ENCODE data around the gene MAD1L1. TPM values are rescaled to one million over a fixed set of nuclear protein-coding genes. Genes with fewer than 3 reads are reported as not detected.

MAD1L1 gene
- total RNA-seq, 1 donor from 2014 or later, result 59.6 TPM

DNA sequence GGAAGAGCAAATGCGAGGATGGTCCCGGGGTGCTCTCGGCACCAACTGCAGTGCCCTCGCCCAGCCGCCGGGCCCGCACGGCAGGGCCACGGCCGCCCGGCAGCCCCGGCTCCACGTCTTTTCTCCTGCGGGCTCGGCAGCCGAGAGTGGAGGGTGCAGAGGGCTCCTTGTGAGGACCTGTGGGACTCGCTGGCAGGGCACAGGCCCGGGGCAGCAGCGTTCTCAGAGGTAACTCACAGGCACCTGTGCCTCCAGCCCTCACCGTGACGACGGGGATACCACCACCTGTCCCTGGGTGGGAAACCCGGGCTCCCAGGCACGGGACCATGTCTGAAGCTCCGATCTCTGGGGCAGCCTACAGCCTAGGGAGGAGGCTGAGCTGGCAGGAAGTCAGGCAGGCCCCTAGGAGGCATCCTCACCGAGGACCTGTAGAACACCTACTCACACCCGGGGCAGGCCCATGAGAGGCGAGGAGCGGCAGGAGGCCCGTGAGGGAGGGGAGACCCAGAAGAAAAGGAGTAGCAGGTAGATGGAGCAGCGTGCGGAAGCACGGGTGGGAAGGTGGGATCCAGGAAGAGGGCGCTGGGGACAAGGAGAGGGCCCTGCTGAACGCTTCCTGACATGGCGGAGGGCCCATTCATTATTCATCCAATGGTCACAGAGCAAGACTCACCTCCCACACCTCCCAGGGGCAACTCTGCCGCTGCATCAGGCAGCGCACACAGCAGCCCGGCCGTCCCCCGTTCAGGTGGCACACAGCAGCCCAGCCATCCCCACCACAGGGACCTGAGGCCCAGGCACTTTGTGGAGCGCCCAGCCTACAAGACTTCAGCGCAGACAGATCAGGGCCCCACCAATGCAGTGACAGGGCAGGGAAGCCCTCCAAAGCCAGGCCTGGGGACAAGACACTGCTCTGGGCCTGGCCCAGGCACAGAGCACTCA is 244.9 kb downstream of the MAD1L1 start:
- no peak for DNase-seq (ENCODE audit: low spot score in 2 of 2)
- intact Hi-C loops (cut with DNase I), result no loop called here
- no peak for TF ChIP-seq CTCF (IDR thresholded peaks at IDR 0.05)
- H3K27me3 ChIP-seq, result no peaks in the 10 kb centered on the region
- no peak overlapping the region for H3K27ac ChIP-seq
- H3K36me3 ChIP-seq, result no peaks in the 10 kb centered on the region
- H3K4me1 ChIP-seq, result no peaks in the 10 kb centered on the region
- H3K9me3 ChIP-seq, result no peaks in the 10 kb centered on the region
- no peak overlapping the region for H3K4me3 ChIP-seq

GRCh38 chr7:1987084-1987535 is 245.6 kb downstream of the MAD1L1 start:
- Histone ChIP-seq H3K36me3 (no peaks in the 10 kb centered on the region), H3K4me3 (no peak overlapping the region), H3K9me3 (no peaks in the 10 kb centered on the region), H3K4me1 (no peaks in the 10 kb centered on the region), H3K27me3 (no peaks in the 10 kb centered on the region), H3K27ac (no peak overlapping the region)
- no peak for TF ChIP-seq CTCF (IDR thresholded peaks at IDR 0.05)
- no peak for DNase-seq (ENCODE audit: low spot score in 2 of 2)
- intact Hi-C loops (cut with DNase I), result no loop called here

- intact Hi-C loops (cut with DNase I), result no loop called here
- no peak for TF ChIP-seq CTCF (IDR thresholded peaks at IDR 0.05)
- H3K4me1 ChIP-seq, result no peaks in the 10 kb centered on the region
These were observed 246.2 kb downstream of the MAD1L1 start for GRCh38 chr7:1986366-1987083.

GRCh38 chr7:1985936-1986335 is 246.8 kb downstream of the MAD1L1 start:
- intact Hi-C loops (cut with DNase I), result no loop called here
- Histone ChIP-seq H3K4me1 (no peaks in the 10 kb centered on the region), H3K4me3 (no peak overlapping the region), H3K9me3 (no peaks in the 10 kb centered on the region), H3K27me3 (no peaks in the 10 kb centered on the region), H3K27ac (no peak overlapping the region), H3K36me3 (no peaks in the 10 kb centered on the region)
- TF ChIP-seq CTCF (IDR thresholded peaks at IDR 0.05), result no peak
- DNase-seq (ENCODE audit: low spot score in 2 of 2), result no peak

More at GRCh38 chr7:1986366-1987083, 246.2 kb downstream of the MAD1L1 start:
- Histone ChIP-seq H3K27ac (no peak overlapping the region), H3K4me3 (no peak overlapping the region), H3K9me3 (no peaks in the 10 kb centered on the region), H3K36me3 (no peaks in the 10 kb centered on the region), H3K27me3 (no peaks in the 10 kb centered on the region)
- no peak for DNase-seq (ENCODE audit: low spot score in 2 of 2)

DNA sequence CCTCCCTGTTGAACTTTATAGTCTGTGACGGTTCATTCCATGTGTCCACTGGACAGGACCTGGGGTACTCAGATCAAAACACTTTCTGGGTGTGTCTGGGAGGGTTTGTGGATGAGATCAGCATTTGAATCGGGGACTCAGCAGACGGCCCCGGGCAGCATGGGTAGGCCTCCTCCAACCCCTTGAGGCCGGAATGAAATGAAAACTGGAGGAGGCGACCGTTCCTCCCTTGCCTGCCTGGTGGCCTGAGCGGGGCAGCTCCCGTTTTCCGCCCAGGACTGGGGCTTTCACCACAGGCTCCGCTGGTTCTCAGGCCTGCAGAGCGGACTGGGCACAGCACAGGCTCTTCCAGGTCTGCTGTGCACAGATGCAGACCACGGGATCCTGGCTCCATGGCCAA is 247.7 kb downstream of the MAD1L1 start:
- no peak for DNase-seq (ENCODE audit: low spot score in 2 of 2)
- intact Hi-C loops (cut with DNase I), result no loop called here
- no peaks in the 10 kb centered on the region for H3K9me3 ChIP-seq
- H3K4me1 ChIP-seq, result no peaks in the 10 kb centered on the region
- H3K27me3 ChIP-seq, result no peaks in the 10 kb centered on the region
- TF ChIP-seq CTCF (IDR thresholded peaks at IDR 0.05), result no peak
- no peak overlapping the region for H3K4me3 ChIP-seq
- H3K27ac ChIP-seq, result no peak overlapping the region
- H3K36me3 ChIP-seq, result no peaks in the 10 kb centered on the region

Data from ascending aorta (tissue), 2 donors.